HG03469 (cell line): ENCODE data around the gene DUSP11.
"Not testable (repeated sequence)": the region's sequence is repeated elsewhere in the genome, so short reads cannot be mapped to it uniquely, and the experiment has no call there.

Experiments used
- ATAC-seq: cut with Tn5 transposase; IDR thresholded peaks from one replicate; pipeline ENCODE4 v1.9.1; 2021; ENCODE audit warnings: mild to moderate bottlenecking, moderate library complexity, moderate number of reproducible peaks; ENCODE audit not compliant: unreplicated experiment

Gene DUSP11

GRCh38 chr2:73718851-73719621 lies 60.9 kb downstream of the DUSP11 start:
- no peak for ATAC-seq

GRCh38 chr2:73718421-73718820 lies 61.5 kb downstream of the DUSP11 start:
- no peak for ATAC-seq

GRCh38 chr2:73717695-73718094 lies 62.2 kb downstream of the DUSP11 start:
- ATAC-seq = not testable (repeated sequence)

- ATAC-seq = no peak
Measured at GRCh38 chr2:73717251-73717606, 62.7 kb downstream of the DUSP11 start.

- no peak for ATAC-seq
Measured at GRCh38 chr2:73716543-73717250, 63.2 kb downstream of the DUSP11 start.

GRCh38 chr2:73714091-73714490 lies 65.8 kb downstream of the DUSP11 start:
- ATAC-seq = no peak
